SK-N-SH (cell line): ENCODE data around the gene CDK11B. TPM values are rescaled to one million over a fixed set of nuclear protein-coding genes. Genes with fewer than 3 reads are reported as not detected.
"Not testable (repeated sequence)": the region's sequence is repeated elsewhere in the genome, so short reads cannot be mapped to it uniquely, and the experiment has no call there.

Source experiments
- CTCF ChIA-PET: fragments of 300-600, 350-600 bp; formaldehyde crosslinking; extraction: SDS; loops from one replicate; lab custom pipeline; 2021; lab: Yijun Ruan, JAX
- POLR2A ChIA-PET: fragments of 350-600 bp; sonication (Branson Sonifier 250); formaldehyde crosslinking; extraction: SDS; loops from one replicate; lab custom pipeline; 2020; ENCODE audit warnings: antibody characterized with exemption, inconsistent platforms; lab: Yijun Ruan, JAX
- DNase-seq: peaks from one replicate; pipeline ENCODE4 v3.0.0; 2012
- H2AFZ ChIP-seq: fragments of 200-600 bp; sonication (generic); 2 replicates; pipeline ENCODE4 v1.8.1; 2016; ENCODE audit warnings: antibody characterized with exemption, mild to moderate bottlenecking, low read depth
- H3F3A ChIP-seq: fragments of 200-600 bp; sonication (generic); replicated peaks from 2 replicates; pipeline ENCODE3; 2016; ENCODE audit warnings: antibody characterized with exemption, mild to moderate bottlenecking; ENCODE audit not compliant: insufficient read depth
- H3K27ac ChIP-seq, 2 experiments: fragments of 200-500 bp in 1 of 2; fragments of 200-600 bp in 1 of 2; sonication (Bioruptor generic) in 1 of 2; sonication (generic), shearing (Covaris generic) in 1 of 2; 2 replicates each; pipeline versions ENCODE4 v1.5.1 to v1.6.1; 2014 to 2016; ENCODE audit warnings: low read depth in 2 of 2, inconsistent platforms in 1 of 2, low read length in 1 of 2, mild to moderate bottlenecking in 1 of 2, mixed read lengths in 1 of 2
- H3K27me3 ChIP-seq: fragments of 200-600 bp; sonication (generic), shearing (Covaris generic); 2 replicates; pipeline ENCODE4 v1.6.1; 2016; ENCODE audit warnings: mixed run types; ENCODE audit not compliant: insufficient read depth
- H3K36me3 ChIP-seq, 2 experiments: fragments of 200-500 bp in 1 of 2; fragments of 200-600 bp in 1 of 2; sonication (Bioruptor generic) in 1 of 2; sonication (generic) in 1 of 2; replicated peaks in 1 of 2; 2 replicates each; pipeline versions ENCODE3 to v1.5.1; 2014 to 2016; ENCODE audit warnings: low read length in 1 of 2, mild to moderate bottlenecking in 1 of 2; ENCODE audit not compliant: insufficient read depth in 2 of 2, control insufficient read depth in 1 of 2
- H3K4me1 ChIP-seq, 2 experiments: fragments of 200-500 bp in 1 of 2; fragments of 200-600 bp in 1 of 2; sonication (Bioruptor generic) in 1 of 2; sonication (generic), shearing (Covaris generic) in 1 of 2; 2 replicates each; pipeline versions ENCODE4 v1.5.1 to v1.6.1; 2014 to 2016; ENCODE audit warnings: low read depth in 1 of 2, low read length in 1 of 2, mixed run types in 1 of 2; ENCODE audit not compliant: insufficient read depth in 2 of 2, control insufficient read depth in 1 of 2
- H3K4me2 ChIP-seq: fragments of 200-600 bp; sonication (generic), shearing (Covaris generic); 2 replicates; pipeline ENCODE4 v1.6.1; 2017; ENCODE audit warnings: mixed run types
- H3K4me3 ChIP-seq, 2 experiments: fragments of 200-500 bp in 1 of 2; fragments of 200-600 bp in 1 of 2; sonication (Bioruptor generic) in 1 of 2; sonication (generic), shearing (Covaris generic) in 1 of 2; 2 replicates each; pipeline versions ENCODE4 v1.5.1 to v1.8.1; 2014 to 2016; ENCODE audit warnings: low read depth in 2 of 2, inconsistent platforms in 1 of 2, low read length in 1 of 2, mild to moderate bottlenecking in 1 of 2, mixed read lengths in 1 of 2, moderate library complexity in 1 of 2
- H3K79me2 ChIP-seq: fragments of 200-600 bp; sonication (generic); 2 replicates; pipeline ENCODE4 v1.8.1; 2017; ENCODE audit warnings: mild to moderate bottlenecking; ENCODE audit not compliant: insufficient read depth
- H3K9ac ChIP-seq: fragments of 200-600 bp; sonication (generic); 2 replicates; pipeline ENCODE4 v1.6.1; 2017; ENCODE audit warnings: mixed run types
- H3K9me2 ChIP-seq: fragments of 200-600 bp; sonication (generic); 2 replicates; pipeline ENCODE4 v1.6.1; 2017; ENCODE audit warnings: mixed run types
- H3K9me3 ChIP-seq: fragments of 200-600 bp; sonication (generic); 2 replicates; pipeline ENCODE4 v1.6.1; 2017; ENCODE audit warnings: mixed run types, mild to moderate bottlenecking, moderate library complexity
- H4K20me1 ChIP-seq: fragments of 200-600 bp; sonication (generic); 2 replicates; pipeline ENCODE4 v1.6.1; 2017; ENCODE audit warnings: mild to moderate bottlenecking, mixed run types; ENCODE audit not compliant: insufficient read depth
- FOXJ3 ChIP-seq: sonication (generic); formaldehyde crosslinking; IDR thresholded peaks from 2 replicates; pipeline ENCODE4 v1.5.1; 2020; ENCODE audit warnings: mild to moderate bottlenecking, missing genetic modification reagents
- FOXM1 ChIP-seq: IDR thresholded peaks from 2 replicates; pipeline ENCODE4 v1.4.0; 2012; ENCODE audit warnings: low read depth, mild to moderate bottlenecking
- NRF1 ChIP-seq: IDR thresholded peaks from 2 replicates; pipeline ENCODE4 v1.6.1; 2012; ENCODE audit warnings: low read depth, mild to moderate bottlenecking, low read length
- YY1 ChIP-seq: IDR thresholded peaks from 2 replicates; pipeline ENCODE4 v1.4.0; 2012; ENCODE audit warnings: low read depth, mild to moderate bottlenecking
- WGBS: methylation state at CpG from one replicate; pipeline ENCODE4 v1.1.6; 2017; ENCODE audit warnings: low lambda C conversion rate; 5-methylcytosine and 5-hydroxymethylcytosine counted together
- polyA plus RNA-seq, 3 experiments: library from polyadenylated mRNA; depleted of rRNA; stranded (reverse); fragments of >200 nt; gene quantifications; 2 replicates each; pipeline ENCODE4 v1.2.3, GENCODE V29; 2012

Gene CDK11B
- polyA plus RNA-seq, 1 of the 3 experiments (the other 2 are of a cell fraction): 15.0 TPM

GRCh38 chr1:1704284-1704957 is 45.6 kb upstream of the CDK11B start:
- H3K9ac ChIP-seq, H3K27me3 ChIP-seq, H2AFZ ChIP-seq, H3K4me1 ChIP-seq, H4K20me1 ChIP-seq, H3K9me3 ChIP-seq, H3K79me2 ChIP-seq, POLR2A ChIA-PET, H3K27ac ChIP-seq, H3K4me2 ChIP-seq, H3K36me3 ChIP-seq, CTCF ChIA-PET, H3K4me3 ChIP-seq, H3K9me2 ChIP-seq, H3F3A ChIP-seq: not testable (repeated sequence)
- peak; percentile 5 for DNase-seq
- WGBS: 69% methylated on average over 5 of the region's 27 CpGs

GRCh38 chr1:1703796-1704195 is 45.0 kb upstream of the CDK11B start:
- H3K4me1 ChIP-seq: no peaks in the 10 kb centered on the region
- no peak overlapping the region for H3K9ac ChIP-seq
- TF ChIP-seq YY1: no peak
- no peak for TF ChIP-seq FOXJ3 (CRISPR knock-in tag)
- TF ChIP-seq FOXM1: no peak
- no peak for TF ChIP-seq NRF1
- H4K20me1 ChIP-seq: no peaks in the 10 kb centered on the region
- ChIA-PET POLR2A (no interaction called here), CTCF (no interaction called here)
- 100% methylated on average over 7 of the region's 22 CpGs for WGBS
- H3K4me3 ChIP-seq: no peak overlapping the region
- no peak overlapping the region for H2AFZ ChIP-seq
- H3K79me2 ChIP-seq: no peaks in the 10 kb centered on the region
- peaks cover 0 to 4% of the 10 kb centered on the region in 2 experiments for H3K36me3 ChIP-seq
- H3F3A ChIP-seq: no peaks in the 10 kb centered on the region
- H3K27me3 ChIP-seq: no peaks in the 10 kb centered on the region
- H3K9me3 ChIP-seq: no peaks in the 10 kb centered on the region
- peak; percentile 9 for DNase-seq
- H3K27ac ChIP-seq: no peak overlapping the region
- no peaks in the 10 kb centered on the region for H3K9me2 ChIP-seq
- H3K4me2 ChIP-seq: no peak overlapping the region

- DNase-seq, H3K9me2 ChIP-seq, H3K4me1 ChIP-seq, CTCF ChIA-PET, H2AFZ ChIP-seq, H3K27me3 ChIP-seq, H3F3A ChIP-seq, H3K4me3 ChIP-seq, H3K79me2 ChIP-seq, H3K36me3 ChIP-seq, H3K27ac ChIP-seq, POLR2A ChIA-PET, H3K4me2 ChIP-seq, H3K9me3 ChIP-seq, H3K9ac ChIP-seq, H4K20me1 ChIP-seq: not testable (repeated sequence)
- WGBS: 85% methylated on average over 6 of the region's 18 CpGs
These were observed 43.7 kb upstream of the CDK11B start for GRCh38 chr1:1702506-1702905.

GRCh38 chr1:1700557-1700956 is 41.8 kb upstream of the CDK11B start:
- CTCF ChIA-PET, H3K36me3 ChIP-seq, H2AFZ ChIP-seq, H3K9me3 ChIP-seq, H3K27ac ChIP-seq, POLR2A ChIA-PET, DNase-seq, H4K20me1 ChIP-seq, H3K4me3 ChIP-seq, H3K4me2 ChIP-seq, H3K9ac ChIP-seq, H3K9me2 ChIP-seq, H3F3A ChIP-seq, H3K27me3 ChIP-seq, H3K79me2 ChIP-seq, H3K4me1 ChIP-seq: not testable (repeated sequence)
- no CpG with 5 or more reads among the region's 33 CpGs for WGBS

GRCh38 chr1:1700067-1700466 is 41.3 kb upstream of the CDK11B start:
- not testable (repeated sequence) for H3K9me3 ChIP-seq, H3K4me2 ChIP-seq, DNase-seq

GRCh38 chr1:1699061-1699460 is 40.3 kb upstream of the CDK11B start:
- H4K20me1 ChIP-seq, H3K9me2 ChIP-seq, H3K36me3 ChIP-seq, POLR2A ChIA-PET, H3K9ac ChIP-seq, H3K4me2 ChIP-seq, CTCF ChIA-PET, H3K27me3 ChIP-seq, H3K4me1 ChIP-seq, DNase-seq, H3K27ac ChIP-seq, H3F3A ChIP-seq, H3K9me3 ChIP-seq, H3K79me2 ChIP-seq, H3K4me3 ChIP-seq, H2AFZ ChIP-seq: not testable (repeated sequence)
- WGBS: no CpG with 5 or more reads among the region's 19 CpGs

More at GRCh38 chr1:1700067-1700466, 41.3 kb upstream of the CDK11B start:
- H3K79me2 ChIP-seq, H3K36me3 ChIP-seq, H3K27ac ChIP-seq, H4K20me1 ChIP-seq, H2AFZ ChIP-seq, H3K9ac ChIP-seq, H3K4me3 ChIP-seq, H3K4me1 ChIP-seq, H3K9me2 ChIP-seq, POLR2A ChIA-PET, CTCF ChIA-PET, H3F3A ChIP-seq, H3K27me3 ChIP-seq: not testable (repeated sequence)
- no CpG with 5 or more reads among the region's 45 CpGs for WGBS
